SK-N-SH (cell line): ENCODE data around the gene SLC25A21. TPM values are rescaled to one million over a fixed set of nuclear protein-coding genes. Genes with fewer than 3 reads are reported as not detected.

Source experiments
- CTCF ChIA-PET: fragments of 300-600, 350-600 bp; formaldehyde crosslinking; extraction: SDS; loops from one replicate; lab custom pipeline; 2021; lab: Yijun Ruan, JAX
- POLR2A ChIA-PET: fragments of 350-600 bp; sonication (Branson Sonifier 250); formaldehyde crosslinking; extraction: SDS; loops from one replicate; lab custom pipeline; 2020; ENCODE audit warnings: antibody characterized with exemption, inconsistent platforms; lab: Yijun Ruan, JAX
- DNase-seq: peaks from one replicate; pipeline ENCODE4 v3.0.0; 2012
- H2AFZ ChIP-seq: fragments of 200-600 bp; sonication (generic); 2 replicates; pipeline ENCODE4 v1.8.1; 2016; ENCODE audit warnings: antibody characterized with exemption, mild to moderate bottlenecking, low read depth
- H3F3A ChIP-seq: fragments of 200-600 bp; sonication (generic); replicated peaks from 2 replicates; pipeline ENCODE3; 2016; ENCODE audit warnings: antibody characterized with exemption, mild to moderate bottlenecking; ENCODE audit not compliant: insufficient read depth
- H3K27ac ChIP-seq, 2 experiments: fragments of 200-500 bp in 1 of 2; fragments of 200-600 bp in 1 of 2; sonication (Bioruptor generic) in 1 of 2; sonication (generic), shearing (Covaris generic) in 1 of 2; 2 replicates each; pipeline versions ENCODE4 v1.5.1 to v1.6.1; 2014 to 2016; ENCODE audit warnings: low read depth in 2 of 2, inconsistent platforms in 1 of 2, low read length in 1 of 2, mild to moderate bottlenecking in 1 of 2, mixed read lengths in 1 of 2
- H3K27me3 ChIP-seq: fragments of 200-600 bp; sonication (generic), shearing (Covaris generic); 2 replicates; pipeline ENCODE4 v1.6.1; 2016; ENCODE audit warnings: mixed run types; ENCODE audit not compliant: insufficient read depth
- H3K36me3 ChIP-seq, 2 experiments: fragments of 200-500 bp in 1 of 2; fragments of 200-600 bp in 1 of 2; sonication (Bioruptor generic) in 1 of 2; sonication (generic) in 1 of 2; replicated peaks in 1 of 2; 2 replicates each; pipeline versions ENCODE3 to v1.5.1; 2014 to 2016; ENCODE audit warnings: low read length in 1 of 2, mild to moderate bottlenecking in 1 of 2; ENCODE audit not compliant: insufficient read depth in 2 of 2, control insufficient read depth in 1 of 2
- H3K4me1 ChIP-seq, 2 experiments: fragments of 200-500 bp in 1 of 2; fragments of 200-600 bp in 1 of 2; sonication (Bioruptor generic) in 1 of 2; sonication (generic), shearing (Covaris generic) in 1 of 2; 2 replicates each; pipeline versions ENCODE4 v1.5.1 to v1.6.1; 2014 to 2016; ENCODE audit warnings: low read depth in 1 of 2, low read length in 1 of 2, mixed run types in 1 of 2; ENCODE audit not compliant: insufficient read depth in 2 of 2, control insufficient read depth in 1 of 2
- H3K4me2 ChIP-seq: fragments of 200-600 bp; sonication (generic), shearing (Covaris generic); 2 replicates; pipeline ENCODE4 v1.6.1; 2017; ENCODE audit warnings: mixed run types
- H3K4me3 ChIP-seq, 2 experiments: fragments of 200-500 bp in 1 of 2; fragments of 200-600 bp in 1 of 2; sonication (Bioruptor generic) in 1 of 2; sonication (generic), shearing (Covaris generic) in 1 of 2; 2 replicates each; pipeline versions ENCODE4 v1.5.1 to v1.8.1; 2014 to 2016; ENCODE audit warnings: low read depth in 2 of 2, inconsistent platforms in 1 of 2, low read length in 1 of 2, mild to moderate bottlenecking in 1 of 2, mixed read lengths in 1 of 2, moderate library complexity in 1 of 2
- H3K79me2 ChIP-seq: fragments of 200-600 bp; sonication (generic); 2 replicates; pipeline ENCODE4 v1.8.1; 2017; ENCODE audit warnings: mild to moderate bottlenecking; ENCODE audit not compliant: insufficient read depth
- H3K9ac ChIP-seq: fragments of 200-600 bp; sonication (generic); 2 replicates; pipeline ENCODE4 v1.6.1; 2017; ENCODE audit warnings: mixed run types
- H3K9me2 ChIP-seq: fragments of 200-600 bp; sonication (generic); 2 replicates; pipeline ENCODE4 v1.6.1; 2017; ENCODE audit warnings: mixed run types
- H3K9me3 ChIP-seq: fragments of 200-600 bp; sonication (generic); 2 replicates; pipeline ENCODE4 v1.6.1; 2017; ENCODE audit warnings: mixed run types, mild to moderate bottlenecking, moderate library complexity
- H4K20me1 ChIP-seq: fragments of 200-600 bp; sonication (generic); 2 replicates; pipeline ENCODE4 v1.6.1; 2017; ENCODE audit warnings: mild to moderate bottlenecking, mixed run types; ENCODE audit not compliant: insufficient read depth
- CHD2 ChIP-seq: fragments of 150-350 bp; IDR thresholded peaks from 2 replicates; pipeline ENCODE4 v1.6.1; 2018; ENCODE audit warnings: low read length; ENCODE audit not compliant: partially characterized antibody
- ELF1 ChIP-seq: IDR thresholded peaks from 2 replicates; pipeline ENCODE4 v1.4.0; 2012
- EP300 ChIP-seq, 2 experiments: IDR thresholded peaks; 2 replicates each; pipeline versions ENCODE4 v1.4.0 to v1.6.1; 2012; ENCODE audit warnings: borderline replicate concordance in 1 of 2, low read depth in 1 of 2, low read length in 1 of 2
- EZH2phosphoT487 ChIP-seq: fragments of 200-600 bp; sonication (generic); IDR thresholded peaks from 2 replicates; pipeline ENCODE4 v1.6.1; 2017; ENCODE audit warnings: low read depth, mixed run types, mild to moderate bottlenecking, antibody characterized with exemption, moderate library complexity, borderline replicate concordance
- FOSL2 ChIP-seq: IDR thresholded peaks from 2 replicates; pipeline ENCODE4 v1.4.0; 2012; ENCODE audit warnings: low read depth, mild to moderate bottlenecking, moderate library complexity, borderline replicate concordance
- FOXJ3 ChIP-seq: sonication (generic); formaldehyde crosslinking; IDR thresholded peaks from 2 replicates; pipeline ENCODE4 v1.5.1; 2020; ENCODE audit warnings: mild to moderate bottlenecking, missing genetic modification reagents
- GABPA ChIP-seq: IDR thresholded peaks from 2 replicates; pipeline ENCODE4 v1.4.0; 2012; ENCODE audit warnings: low read depth, mild to moderate bottlenecking
- GATA2 ChIP-seq: sonication (generic); formaldehyde crosslinking; IDR thresholded peaks from 2 replicates; pipeline ENCODE4 v1.5.0; 2020; ENCODE audit warnings: mild to moderate bottlenecking, missing genetic modification reagents
- NRF1 ChIP-seq: IDR thresholded peaks from 2 replicates; pipeline ENCODE4 v1.6.1; 2012; ENCODE audit warnings: low read depth, mild to moderate bottlenecking, low read length
- POLR2AphosphoS5 ChIP-seq: IDR thresholded peaks from 2 replicates; pipeline ENCODE4 v1.6.1; 2012; ENCODE audit warnings: low read depth, low read length
- RAD21 ChIP-seq: IDR thresholded peaks from 2 replicates; pipeline ENCODE4 v1.6.1; 2012; ENCODE audit warnings: mild to moderate bottlenecking, low read length
- RFX5 ChIP-seq: IDR thresholded peaks from 2 replicates; pipeline ENCODE4 v1.6.1; 2012; ENCODE audit warnings: mild to moderate bottlenecking, improper control_type of control experiment, low read length
- SIN3A ChIP-seq: IDR thresholded peaks from 2 replicates; pipeline ENCODE4 v1.6.1; 2012; ENCODE audit warnings: low read depth, mild to moderate bottlenecking, low read length, moderate library complexity, borderline replicate concordance
- TAF1 ChIP-seq: IDR thresholded peaks from 2 replicates; pipeline ENCODE4 v1.6.1; 2012; ENCODE audit warnings: low read depth, mild to moderate bottlenecking, low read length, moderate library complexity, borderline replicate concordance
- TCF12 ChIP-seq: IDR thresholded peaks from 2 replicates; pipeline ENCODE4 v1.4.0; 2012
- TEAD4 ChIP-seq: IDR thresholded peaks from 2 replicates; pipeline ENCODE4 v1.4.0; 2012; ENCODE audit warnings: mild to moderate bottlenecking, borderline replicate concordance; ENCODE audit not compliant: insufficient read depth
- WGBS: methylation state at CpG from one replicate; pipeline ENCODE4 v1.1.6; 2017; ENCODE audit warnings: low lambda C conversion rate; 5-methylcytosine and 5-hydroxymethylcytosine counted together
- polyA plus RNA-seq, 3 experiments: library from polyadenylated mRNA; depleted of rRNA; stranded (reverse); fragments of >200 nt; gene quantifications; 2 replicates each; pipeline ENCODE4 v1.2.3, GENCODE V29; 2012
- TF ChIP-seq, protein P1 (sequence below): IDR thresholded peaks from 2 replicates; pipeline ENCODE4 v1.6.1; 2012; ENCODE audit warnings: mild to moderate bottlenecking, low read depth, low read length, moderate library complexity
- TF ChIP-seq, protein P2 (sequence below): fragments of 200-600 bp; sonication (generic); IDR thresholded peaks from 2 replicates; pipeline ENCODE4 v1.6.1; 2017; ENCODE audit warnings: antibody characterized with exemption, mild to moderate bottlenecking, moderate library complexity
- TF ChIP-seq, protein P3 (sequence below): IDR thresholded peaks from 2 replicates; pipeline ENCODE4; 2012

Gene SLC25A21
- polyA plus RNA-seq, 1 of the 3 experiments (the other 2 are of a cell fraction): not detected

GRCh38 chr14:37032863-37033262, 139.5 kb downstream of the SLC25A21 start:
- Histone ChIP-seq H3K9me3 (no peaks in the 10 kb centered on the region), H3K27me3 (no peaks in the 10 kb centered on the region), H3K9ac (no peak overlapping the region), H2AFZ (no peak overlapping the region), H3F3A (no peaks in the 10 kb centered on the region), H4K20me1 (no peaks in the 10 kb centered on the region), H3K36me3 (no peaks in the 10 kb centered on the region), H3K4me1 (no peaks in the 10 kb centered on the region; a peak in 1 of 4 replicates), H3K4me3 (no peak overlapping the region), H3K4me2 (no peak overlapping the region), H3K79me2 (no peaks in the 10 kb centered on the region), H3K9me2 (no peaks in the 10 kb centered on the region), H3K27ac (no peak overlapping the region)
- WGBS: 6% methylated on average over 1 of the region's 1 CpG
- POLR2A ChIA-PET: no interaction called here
- CTCF ChIA-PET: no interaction called here
- no peak for DNase-seq
- TF ChIP-seq RFX5 (no peak), FOXJ3 (CRISPR knock-in tag) (no peak), NRF1 (no peak), GATA2 (no peak), ELF1 (no peak), POLR2AphosphoS5 (no peak)

GRCh38 chr14:37027188-37027824, 145.1 kb downstream of the SLC25A21 start:
- H3K4me2 ChIP-seq: no peak overlapping the region
- no peak overlapping the region for H3K4me3 ChIP-seq
- TF ChIP-seq GATA2 (no peak), TAF1 (no peak), EZH2phosphoT487 (no peak), FOXJ3 (CRISPR knock-in tag) (no peak), ELF1 (no peak), TCF12 (no peak), GABPA (no peak), CHD2 (no peak), RAD21 (no peak), SIN3A (no peak), EP300 (IDR thresholded peaks at IDR 0.05; ENCODE audit: borderline replicate concordance in 1 of 2, low read depth in 1 of 2, low read length in 1 of 2) (no peak), NRF1 (no peak), FOSL2 (no peak), TEAD4 (no peak)
- TF ChIP-seq, protein P1, sequence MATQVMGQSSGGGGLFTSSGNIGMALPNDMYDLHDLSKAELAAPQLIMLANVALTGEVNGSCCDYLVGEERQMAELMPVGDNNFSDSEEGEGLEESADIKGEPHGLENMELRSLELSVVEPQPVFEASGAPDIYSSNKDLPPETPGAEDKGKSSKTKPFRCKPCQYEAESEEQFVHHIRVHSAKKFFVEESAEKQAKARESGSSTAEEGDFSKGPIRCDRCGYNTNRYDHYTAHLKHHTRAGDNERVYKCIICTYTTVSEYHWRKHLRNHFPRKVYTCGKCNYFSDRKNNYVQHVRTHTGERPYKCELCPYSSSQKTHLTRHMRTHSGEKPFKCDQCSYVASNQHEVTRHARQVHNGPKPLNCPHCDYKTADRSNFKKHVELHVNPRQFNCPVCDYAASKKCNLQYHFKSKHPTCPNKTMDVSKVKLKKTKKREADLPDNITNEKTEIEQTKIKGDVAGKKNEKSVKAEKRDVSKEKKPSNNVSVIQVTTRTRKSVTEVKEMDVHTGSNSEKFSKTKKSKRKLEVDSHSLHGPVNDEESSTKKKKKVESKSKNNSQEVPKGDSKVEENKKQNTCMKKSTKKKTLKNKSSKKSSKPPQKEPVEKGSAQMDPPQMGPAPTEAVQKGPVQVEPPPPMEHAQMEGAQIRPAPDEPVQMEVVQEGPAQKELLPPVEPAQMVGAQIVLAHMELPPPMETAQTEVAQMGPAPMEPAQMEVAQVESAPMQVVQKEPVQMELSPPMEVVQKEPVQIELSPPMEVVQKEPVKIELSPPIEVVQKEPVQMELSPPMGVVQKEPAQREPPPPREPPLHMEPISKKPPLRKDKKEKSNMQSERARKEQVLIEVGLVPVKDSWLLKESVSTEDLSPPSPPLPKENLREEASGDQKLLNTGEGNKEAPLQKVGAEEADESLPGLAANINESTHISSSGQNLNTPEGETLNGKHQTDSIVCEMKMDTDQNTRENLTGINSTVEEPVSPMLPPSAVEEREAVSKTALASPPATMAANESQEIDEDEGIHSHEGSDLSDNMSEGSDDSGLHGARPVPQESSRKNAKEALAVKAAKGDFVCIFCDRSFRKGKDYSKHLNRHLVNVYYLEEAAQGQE: no peak
- TF ChIP-seq, protein P2, sequence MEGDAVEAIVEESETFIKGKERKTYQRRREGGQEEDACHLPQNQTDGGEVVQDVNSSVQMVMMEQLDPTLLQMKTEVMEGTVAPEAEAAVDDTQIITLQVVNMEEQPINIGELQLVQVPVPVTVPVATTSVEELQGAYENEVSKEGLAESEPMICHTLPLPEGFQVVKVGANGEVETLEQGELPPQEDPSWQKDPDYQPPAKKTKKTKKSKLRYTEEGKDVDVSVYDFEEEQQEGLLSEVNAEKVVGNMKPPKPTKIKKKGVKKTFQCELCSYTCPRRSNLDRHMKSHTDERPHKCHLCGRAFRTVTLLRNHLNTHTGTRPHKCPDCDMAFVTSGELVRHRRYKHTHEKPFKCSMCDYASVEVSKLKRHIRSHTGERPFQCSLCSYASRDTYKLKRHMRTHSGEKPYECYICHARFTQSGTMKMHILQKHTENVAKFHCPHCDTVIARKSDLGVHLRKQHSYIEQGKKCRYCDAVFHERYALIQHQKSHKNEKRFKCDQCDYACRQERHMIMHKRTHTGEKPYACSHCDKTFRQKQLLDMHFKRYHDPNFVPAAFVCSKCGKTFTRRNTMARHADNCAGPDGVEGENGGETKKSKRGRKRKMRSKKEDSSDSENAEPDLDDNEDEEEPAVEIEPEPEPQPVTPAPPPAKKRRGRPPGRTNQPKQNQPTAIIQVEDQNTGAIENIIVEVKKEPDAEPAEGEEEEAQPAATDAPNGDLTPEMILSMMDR: no peak
- TF ChIP-seq, protein P3, sequence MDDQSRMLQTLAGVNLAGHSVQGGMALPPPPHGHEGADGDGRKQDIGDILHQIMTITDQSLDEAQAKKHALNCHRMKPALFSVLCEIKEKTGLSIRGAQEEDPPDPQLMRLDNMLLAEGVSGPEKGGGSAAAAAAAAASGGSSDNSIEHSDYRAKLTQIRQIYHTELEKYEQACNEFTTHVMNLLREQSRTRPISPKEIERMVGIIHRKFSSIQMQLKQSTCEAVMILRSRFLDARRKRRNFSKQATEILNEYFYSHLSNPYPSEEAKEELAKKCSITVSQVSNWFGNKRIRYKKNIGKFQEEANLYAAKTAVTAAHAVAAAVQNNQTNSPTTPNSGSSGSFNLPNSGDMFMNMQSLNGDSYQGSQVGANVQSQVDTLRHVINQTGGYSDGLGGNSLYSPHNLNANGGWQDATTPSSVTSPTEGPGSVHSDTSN: no peak
- TF ChIP-seq, all 33 proteins: peak for 0
- no peaks in the 10 kb centered on the region for H3K9me3 ChIP-seq
- no peaks in the 10 kb centered on the region for H3K27me3 ChIP-seq
- H3K4me1 ChIP-seq: no peaks in the 10 kb centered on the region
- no peak overlapping the region for H3K9ac ChIP-seq
- no peaks in the 10 kb centered on the region for H3K36me3 ChIP-seq
- 12% methylated on average over 4 of the region's 4 CpGs for WGBS
- no peak overlapping the region for H2AFZ ChIP-seq
- ChIA-PET POLR2A (no interaction called here), CTCF (no interaction called here)
- no peak overlapping the region for H3K27ac ChIP-seq
- no peaks in the 10 kb centered on the region for H3F3A ChIP-seq
- H4K20me1 ChIP-seq: no peaks in the 10 kb centered on the region
- H3K9me2 ChIP-seq: no peaks in the 10 kb centered on the region
- DNase-seq: no peak
- no peaks in the 10 kb centered on the region for H3K79me2 ChIP-seq
